Thyroid gland (tissue), 4 donors: Measurements from ENCODE around the gene BRIP1. TPM values are rescaled to one million over a fixed set of nuclear protein-coding genes. Genes with fewer than 3 reads are reported as not detected.

Source experiments
- DNase-seq, 2 donors: peaks; one replicate each; pipeline ENCODE4 v3.0.0-alpha.2; 2019
- H3K27ac ChIP-seq, 3 donors: fragments of 200-600 bp; sonication (generic); 1 replicate in 2 of 3; 2 replicates in 1 of 3; pipeline ENCODE4 v1.5.1; 2016 to 2019; ENCODE audit warnings: mild to moderate bottlenecking in 1 of 3, moderate library complexity in 1 of 3
- H3K27me3 ChIP-seq: fragments of 200-600 bp; sonication (generic); one replicate; pipeline ENCODE4 v1.5.1; 2019
- H3K36me3 ChIP-seq, 2 donors: fragments of 200-600 bp; sonication (generic); one replicate each; pipeline ENCODE4 v1.5.1; 2016 to 2019
- H3K4me1 ChIP-seq, 2 donors: fragments of 200-600 bp; sonication (generic); one replicate each; pipeline ENCODE4 v1.5.1; 2017 to 2019
- H3K4me3 ChIP-seq, 3 donors: fragments of 200-600 bp; sonication (generic); replicated peaks in 1 of 3; 1 replicate in 2 of 3; 2 replicates in 1 of 3; pipeline ENCODE4 v1.5.1; 2016; ENCODE audit warnings: mild to moderate bottlenecking in 1 of 3
- H3K9me3 ChIP-seq: fragments of 200-600 bp; sonication (generic); one replicate; pipeline ENCODE4 v1.5.1; 2017
- POLR2A ChIP-seq, 2 donors: fragments of 450-650 bp; IDR thresholded peaks; one replicate each; pipeline ENCODE4 v1.6.1; 2017; ENCODE audit warnings: antibody characterized with exemption in 2 of 2, mild to moderate bottlenecking in 2 of 2, moderate library complexity in 1 of 2
- WGBS, 2 donors: methylation state at CpG; one replicate each; pipeline ENCODE4 v1.1.5; 2017; 5-methylcytosine and 5-hydroxymethylcytosine counted together
- intact Hi-C: fragments of 100-400 bp; cut with DNase I; formaldehyde crosslinking; loops from one replicate; pipeline ENCODE4 v1.15.1; 2023
- total RNA-seq, 4 donors: library from RNA; depleted of rRNA; stranded (reverse); fragments of >200 nt; gene quantifications; one replicate each; pipeline ENCODE4 v1.2.3, GENCODE V29; 2016
- TF ChIP-seq, protein P1 (sequence below), 6 experiments: fragments of 200-600 bp in 3 of 6; fragments of 450-650 bp in 3 of 6; sonication (generic) in 3 of 6; IDR thresholded peaks; one replicate each; pipeline ENCODE4 v1.5.1; 2016 to 2019; ENCODE audit warnings: antibody characterized with exemption in 6 of 6, mild to moderate bottlenecking in 2 of 6, inconsistent platforms in 1 of 6, moderate library complexity in 1 of 6

Gene BRIP1
- total RNA-seq, 4 donors from 2014 or later, result 0.40 TPM; not detected in 3

DNA sequence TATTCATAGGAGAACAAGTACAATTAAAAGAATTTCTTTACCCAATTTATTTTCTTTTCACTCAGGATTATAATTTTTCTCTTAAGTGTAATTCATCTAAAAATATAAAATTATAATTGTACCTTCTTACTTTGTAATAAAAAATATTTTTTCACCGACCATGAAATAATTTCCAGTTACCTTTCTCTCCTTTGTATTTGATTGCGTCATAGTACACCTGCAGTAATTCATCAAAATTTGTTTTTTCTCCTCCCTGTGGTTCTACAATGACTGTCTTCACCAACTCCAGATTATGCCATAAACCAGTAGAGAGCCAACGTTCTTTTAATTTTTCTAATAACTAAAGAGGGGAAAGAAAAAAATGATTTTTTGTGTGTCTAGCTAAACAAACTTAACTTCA, 119.1 kb downstream of the BRIP1 start:
- Histone ChIP-seq H3K9me3 (no peaks in the 10 kb centered on the region), H3K27me3 (no peaks in the 10 kb centered on the region), H3K4me1 (no peaks in the 10 kb centered on the region), H3K4me3 (no peak overlapping the region), H3K27ac (no peak overlapping the region), H3K36me3 (no peaks in the 10 kb centered on the region)
- no peak for DNase-seq
- TF ChIP-seq, protein P1, sequence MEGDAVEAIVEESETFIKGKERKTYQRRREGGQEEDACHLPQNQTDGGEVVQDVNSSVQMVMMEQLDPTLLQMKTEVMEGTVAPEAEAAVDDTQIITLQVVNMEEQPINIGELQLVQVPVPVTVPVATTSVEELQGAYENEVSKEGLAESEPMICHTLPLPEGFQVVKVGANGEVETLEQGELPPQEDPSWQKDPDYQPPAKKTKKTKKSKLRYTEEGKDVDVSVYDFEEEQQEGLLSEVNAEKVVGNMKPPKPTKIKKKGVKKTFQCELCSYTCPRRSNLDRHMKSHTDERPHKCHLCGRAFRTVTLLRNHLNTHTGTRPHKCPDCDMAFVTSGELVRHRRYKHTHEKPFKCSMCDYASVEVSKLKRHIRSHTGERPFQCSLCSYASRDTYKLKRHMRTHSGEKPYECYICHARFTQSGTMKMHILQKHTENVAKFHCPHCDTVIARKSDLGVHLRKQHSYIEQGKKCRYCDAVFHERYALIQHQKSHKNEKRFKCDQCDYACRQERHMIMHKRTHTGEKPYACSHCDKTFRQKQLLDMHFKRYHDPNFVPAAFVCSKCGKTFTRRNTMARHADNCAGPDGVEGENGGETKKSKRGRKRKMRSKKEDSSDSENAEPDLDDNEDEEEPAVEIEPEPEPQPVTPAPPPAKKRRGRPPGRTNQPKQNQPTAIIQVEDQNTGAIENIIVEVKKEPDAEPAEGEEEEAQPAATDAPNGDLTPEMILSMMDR (IDR thresholded peaks at IDR 0.05), result no peak
- no peak for TF ChIP-seq POLR2A (IDR thresholded peaks at IDR 0.05)
- 96 to 99% methylated on average over 3 of the region's 3 CpGs for WGBS, 2 donors
- intact Hi-C loops, result no loop called here

GRCh38 chr17:61743766-61744165, 119.6 kb downstream of the BRIP1 start:
- no peaks in the 10 kb centered on the region for H3K36me3 ChIP-seq
- no peaks in the 10 kb centered on the region for H3K4me1 ChIP-seq
- 96 to 99% methylated on average over 6 of the region's 6 CpGs for WGBS, 2 donors
- TF ChIP-seq, protein P1 (IDR thresholded peaks at IDR 0.05), result no peak
- TF ChIP-seq POLR2A (IDR thresholded peaks at IDR 0.05), result no peak
- DNase-seq, result no peak
- no peaks in the 10 kb centered on the region for H3K27me3 ChIP-seq
- no peaks in the 10 kb centered on the region for H3K9me3 ChIP-seq
- intact Hi-C loops, result no loop called here
- H3K4me3 ChIP-seq, result no peak overlapping the region
- H3K27ac ChIP-seq, result no peak overlapping the region

GRCh38 chr17:61739002-61739401, 124.3 kb downstream of the BRIP1 start:
- Histone ChIP-seq H3K9me3 (no peaks in the 10 kb centered on the region), H3K4me1 (no peaks in the 10 kb centered on the region), H3K27ac (no peak overlapping the region), H3K36me3 (no peaks in the 10 kb centered on the region), H3K27me3 (no peaks in the 10 kb centered on the region), H3K4me3 (no peak overlapping the region)
- no peak for DNase-seq
- intact Hi-C loops, result no loop called here
- TF ChIP-seq, protein P1 (IDR thresholded peaks at IDR 0.05), result no peak
- TF ChIP-seq POLR2A (IDR thresholded peaks at IDR 0.05), result no peak

GRCh38 chr17:61738249-61738648, 125.1 kb downstream of the BRIP1 start:
- intact Hi-C loops, result no loop called here

DNA sequence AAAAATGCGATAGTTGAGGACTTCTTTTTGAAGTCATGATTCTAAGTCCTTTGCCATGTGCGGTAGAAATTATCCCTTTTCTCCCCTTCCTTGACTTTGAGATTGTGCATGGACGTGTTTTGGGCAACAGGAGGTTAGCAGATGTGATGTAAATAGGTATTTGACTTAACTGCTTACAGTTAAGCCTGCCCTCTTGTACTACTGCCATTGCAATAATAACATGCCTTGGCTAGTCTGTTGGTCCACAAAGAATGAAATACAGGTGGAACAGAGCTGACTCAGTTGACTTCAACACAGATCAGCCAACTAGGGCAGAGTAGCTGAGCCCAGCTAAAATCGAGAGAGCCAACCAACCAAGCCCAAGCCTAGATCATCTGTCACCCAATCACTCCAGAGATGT, 125.5 kb downstream of the BRIP1 start:
- H3K9me3 ChIP-seq, result no peaks in the 10 kb centered on the region
- no peak overlapping the region for H3K27ac ChIP-seq
- DNase-seq, result no peak
- no peak overlapping the region for H3K4me3 ChIP-seq
- TF ChIP-seq, protein P1 (IDR thresholded peaks at IDR 0.05), result no peak
- no peak for TF ChIP-seq POLR2A (IDR thresholded peaks at IDR 0.05)
- H3K4me1 ChIP-seq, result no peaks in the 10 kb centered on the region
- WGBS, 2 donors, result 97 to 98% methylated on average over 4 of the region's 4 CpGs
- intact Hi-C loops, result no loop called here
- no peaks in the 10 kb centered on the region for H3K36me3 ChIP-seq
- no peaks in the 10 kb centered on the region for H3K27me3 ChIP-seq

More at GRCh38 chr17:61738249-61738648, 125.1 kb downstream of the BRIP1 start:
- TF ChIP-seq, protein P1 (IDR thresholded peaks at IDR 0.05), result no peak
- TF ChIP-seq POLR2A (IDR thresholded peaks at IDR 0.05), result no peak
- Histone ChIP-seq H3K27me3 (no peaks in the 10 kb centered on the region), H3K4me1 (no peaks in the 10 kb centered on the region), H3K27ac (no peak overlapping the region), H3K36me3 (no peaks in the 10 kb centered on the region), H3K4me3 (no peak overlapping the region), H3K9me3 (no peaks in the 10 kb centered on the region)
- DNase-seq, result no peak
